SK-N-MC (cell line): ENCODE measurements around the gene BUB1B.

Experiments
- EZH2 ChIP-seq: fragments of 200-600 bp; sonication (generic); IDR thresholded peaks from one replicate; pipeline ENCODE4 v1.6.1; 2017; ENCODE audit warnings: antibody characterized with exemption
- POLR2AphosphoS5 ChIP-seq: IDR thresholded peaks from 2 replicates; pipeline ENCODE4 v1.6.1; 2012; ENCODE audit warnings: mild to moderate bottlenecking, low read depth, low read length, borderline replicate concordance

DNA sequence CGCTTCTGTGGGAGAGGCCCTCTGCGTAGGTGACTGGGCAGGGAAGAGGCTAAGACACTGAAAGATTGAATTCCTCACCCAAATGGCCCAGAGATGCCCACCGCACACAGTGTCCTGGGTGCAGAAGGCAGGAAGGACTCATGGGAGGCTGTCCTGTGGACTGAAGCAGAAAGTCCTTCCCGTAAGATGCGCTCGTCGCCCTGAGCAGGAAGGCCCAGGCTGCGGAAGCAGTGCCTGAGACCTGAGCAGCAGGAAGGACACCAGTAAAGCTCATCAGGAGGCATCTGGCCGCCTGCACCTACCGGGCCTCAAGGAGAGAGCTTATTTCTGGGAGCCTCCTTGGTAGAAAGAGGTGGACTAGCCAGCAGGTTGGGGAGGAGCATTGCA is 81.3 kb downstream of the BUB1B start:
- no peak for TF ChIP-seq POLR2AphosphoS5
- no peak for TF ChIP-seq EZH2
